DND-41 (cell line): Measurements from ENCODE around the gene NAPA.

Source experiments
- ATAC-seq: fragments of 200-7000 bp; cut with Tn5 transposase; 3 replicates; pipeline ENCODE4 v1.9.1; 2021; ENCODE audit warnings: low read depth; ENCODE audit not compliant: insufficient read depth
- DNase-seq: peaks from one replicate; pipeline ENCODE4 v3.0.0-alpha.2; 2020
- H2AFZ ChIP-seq: 2 replicates; pipeline ENCODE4 v1.6.0; 2012; ENCODE audit warnings: low read depth, low read length
- H3K27ac ChIP-seq: 2 replicates; pipeline ENCODE4 v1.5.1; 2012; ENCODE audit warnings: low read length, inconsistent platforms
- H3K27me3 ChIP-seq: fragments of 200-600 bp; sonication (generic); 2 replicates; pipeline ENCODE4 v1.6.0; 2012; ENCODE audit warnings: low read length, mild to moderate bottlenecking, inconsistent platforms; ENCODE audit not compliant: insufficient read depth, poor library complexity
- H3K36me3 ChIP-seq: 2 replicates; pipeline ENCODE4 v1.5.1; 2012; ENCODE audit warnings: low read length, inconsistent platforms; ENCODE audit not compliant: insufficient read depth
- H3K4me1 ChIP-seq: 2 replicates; pipeline ENCODE4 v1.5.1; 2012; ENCODE audit warnings: mild to moderate bottlenecking, low read length; ENCODE audit not compliant: insufficient read depth
- H3K4me2 ChIP-seq: 2 replicates; pipeline ENCODE4 v1.6.0; 2012; ENCODE audit warnings: mild to moderate bottlenecking, moderate library complexity, low read length, inconsistent platforms; ENCODE audit not compliant: insufficient read depth
- H3K4me3 ChIP-seq, 2 experiments: fragments of 200-600 bp in 1 of 2; shearing (Covaris generic) in 1 of 2; 2 replicates each; pipeline ENCODE4 v1.5.1; 2012 to 2016; ENCODE audit warnings: inconsistent platforms in 2 of 2, low read length in 2 of 2, mild to moderate bottlenecking in 2 of 2, low read depth in 1 of 2, moderate library complexity in 1 of 2
- H3K79me2 ChIP-seq: 2 replicates; pipeline ENCODE4 v1.6.0; 2012; ENCODE audit warnings: low read length, inconsistent platforms; ENCODE audit not compliant: insufficient read depth
- H3K9ac ChIP-seq: 2 replicates; pipeline ENCODE4 v1.6.0; 2012; ENCODE audit warnings: low read depth, mild to moderate bottlenecking, inconsistent platforms, low read length, moderate library complexity
- H3K9me3 ChIP-seq: 2 replicates; pipeline ENCODE4 v1.5.1; 2012; ENCODE audit warnings: low read length, moderate library complexity, mild to moderate bottlenecking, inconsistent platforms; ENCODE audit not compliant: insufficient read depth, severe bottlenecking
- H4K20me1 ChIP-seq: 2 replicates; pipeline ENCODE4 v1.6.0; 2012; ENCODE audit warnings: low read length; ENCODE audit not compliant: insufficient read depth
- CTCF ChIP-seq: IDR thresholded peaks from 2 replicates; pipeline ENCODE4 v1.5.1; 2012; ENCODE audit warnings: borderline replicate concordance, low read length, moderate library complexity, mild to moderate bottlenecking; ENCODE audit not compliant: poor library complexity, severe bottlenecking; ENCODE audit errors: extremely low read depth
- EZH2 ChIP-seq: IDR thresholded peaks from 3 replicates; pipeline ENCODE4 v1.6.1; 2012; ENCODE audit warnings: borderline replicate concordance, low read depth, mild to moderate bottlenecking, moderate library complexity, low read length, inconsistent platforms; ENCODE audit not compliant: severe bottlenecking

The NAPA gene

GRCh38 chr19:47493378-47494210 lies 21.3 kb downstream of the NAPA start:
- H3K27ac ChIP-seq, result no peak overlapping the region
- H3K36me3 ChIP-seq, result peaks cover 82% of the 10 kb centered on the region
- no peaks in the 10 kb centered on the region for H3K27me3 ChIP-seq
- no peaks in the 10 kb centered on the region for H3K9me3 ChIP-seq
- H3K4me3 ChIP-seq, result no peak overlapping the region
- H3K79me2 ChIP-seq, result no peaks in the 10 kb centered on the region
- H2AFZ ChIP-seq, result no peak overlapping the region
- H4K20me1 ChIP-seq, result peaks cover 35% of the 10 kb centered on the region
- H3K4me1 ChIP-seq, result no peaks in the 10 kb centered on the region
- no peak overlapping the region for H3K9ac ChIP-seq
- TF ChIP-seq CTCF, result no peak
- TF ChIP-seq EZH2, result no peak
- DNase-seq, result no peak
- no peak for ATAC-seq
- H3K4me2 ChIP-seq, result no peak overlapping the region

GRCh38 chr19:47492571-47493377 lies 22.1 kb downstream of the NAPA start:
- peaks cover 79% of the 10 kb centered on the region for H3K36me3 ChIP-seq
- no peak overlapping the region for H3K4me3 ChIP-seq
- H3K4me2 ChIP-seq, result no peak overlapping the region
- no peak overlapping the region for H2AFZ ChIP-seq
- no peak overlapping the region for H3K27ac ChIP-seq
- peaks cover 28% of the 10 kb centered on the region for H4K20me1 ChIP-seq
- no peaks in the 10 kb centered on the region for H3K79me2 ChIP-seq
- ATAC-seq (no peak), DNase-seq (no peak)
- no peak for TF ChIP-seq CTCF
- TF ChIP-seq EZH2, result no peak
- no peaks in the 10 kb centered on the region for H3K4me1 ChIP-seq
- H3K9me3 ChIP-seq, result no peaks in the 10 kb centered on the region
- no peak overlapping the region for H3K9ac ChIP-seq
- no peaks in the 10 kb centered on the region for H3K27me3 ChIP-seq

GRCh38 chr19:47492137-47492533 lies 22.7 kb downstream of the NAPA start:
- H3K4me1 ChIP-seq, result peaks cover 6% of the 10 kb centered on the region; the same call in 1 of the 2 replicates
- no peak overlapping the region for H3K27ac ChIP-seq
- no peak overlapping the region for H3K4me2 ChIP-seq
- H4K20me1 ChIP-seq, result peaks cover 25% of the 10 kb centered on the region
- peaks cover 76% of the 10 kb centered on the region for H3K36me3 ChIP-seq
- no peak overlapping the region for H2AFZ ChIP-seq
- no peaks in the 10 kb centered on the region for H3K27me3 ChIP-seq
- H3K4me3 ChIP-seq, result no peak overlapping the region
- no peaks in the 10 kb centered on the region for H3K9me3 ChIP-seq
- no peak for DNase-seq
- TF ChIP-seq EZH2 (no peak), CTCF (no peak)
- ATAC-seq, result no peak
- H3K79me2 ChIP-seq, result no peaks in the 10 kb centered on the region
- no peak overlapping the region for H3K9ac ChIP-seq
